Stromal cell of bone marrow (primary cell): ENCODE data around the gene LRP2BP.

ENCODE experiments used
- DNase-seq: peaks from one replicate; pipeline ENCODE4 v3.0.0-alpha.2; 2012; ENCODE audit warnings: low read depth

The LRP2BP gene

DNA sequence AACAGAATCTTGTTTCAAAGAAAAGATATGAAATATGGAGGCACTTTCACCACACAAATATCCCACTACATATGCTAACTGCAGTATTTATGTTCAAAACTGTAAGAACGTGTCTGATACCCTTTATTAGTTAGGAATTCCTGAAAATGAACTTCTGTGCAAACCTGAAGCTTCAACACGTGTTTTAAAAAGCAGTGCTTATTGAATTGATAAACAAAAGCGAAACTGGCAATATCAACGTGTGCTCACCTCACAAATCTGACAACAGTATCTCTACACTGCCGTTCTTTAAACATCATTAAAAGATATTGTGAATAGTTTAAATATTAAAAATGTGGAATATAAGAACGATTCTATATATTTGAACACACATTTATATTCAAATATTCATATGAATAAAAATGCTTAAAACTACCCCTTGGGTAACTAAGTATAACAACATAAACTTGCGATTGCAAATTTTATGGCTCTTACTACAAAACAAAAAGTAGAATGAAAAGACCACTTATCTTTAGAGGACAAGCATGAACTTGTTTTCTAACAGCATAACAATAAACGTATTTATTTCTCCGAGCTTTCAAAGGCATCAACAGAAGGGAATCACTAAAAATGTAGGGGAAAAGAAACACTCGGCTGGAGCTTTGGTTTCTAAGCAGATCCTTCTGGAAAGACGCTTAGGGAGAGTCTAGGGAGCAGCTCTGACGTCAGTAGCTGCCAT, at the start of gene LRP2BP:
Gene LRP2BP, minus strand, starts transcription at position 687 of the 718 bp plus-strand sequence. CDS start 17,738 bp downstream, outside the sequence.
- peak; percentile 90 for DNase-seq

DNA sequence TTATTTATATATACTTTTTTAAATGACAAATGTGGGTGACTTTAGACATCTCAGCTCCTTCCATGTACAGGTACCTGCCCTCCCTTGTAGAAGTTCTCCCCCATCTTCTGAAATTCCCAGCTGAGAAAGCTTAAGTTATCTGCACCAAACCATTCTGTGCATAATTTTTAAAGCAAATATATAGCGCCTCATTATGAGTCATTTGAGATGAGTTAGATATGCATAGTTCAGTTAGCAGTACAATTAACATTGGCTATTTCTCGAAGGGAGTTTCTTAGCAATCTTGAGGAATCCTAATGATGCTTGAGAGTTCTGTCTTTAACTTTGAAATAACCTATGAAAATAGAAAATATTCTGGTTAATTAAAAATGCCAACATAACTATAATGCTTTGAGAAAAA, 49.5 kb upstream of the LRP2BP start:
- no peak for DNase-seq

DNA sequence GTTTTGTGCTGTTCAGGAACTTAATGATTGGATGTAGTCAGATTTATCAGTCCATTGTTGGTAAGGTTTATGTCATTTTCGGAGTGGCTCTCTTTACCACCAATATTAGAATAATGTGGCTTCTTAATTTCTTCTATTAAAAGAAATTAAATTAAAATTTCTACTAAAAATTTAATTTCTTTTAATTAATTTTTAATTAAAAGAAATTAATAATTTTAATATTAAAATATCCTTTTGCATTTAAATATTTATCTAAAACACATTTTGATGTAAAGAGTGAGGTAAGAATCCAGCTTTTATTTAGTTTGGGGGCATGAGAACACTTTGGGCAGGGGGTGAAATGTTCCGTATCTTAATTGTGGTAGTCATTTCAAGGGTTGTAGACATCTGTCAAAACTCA, 45.8 kb upstream of the LRP2BP start:
- DNase-seq: no peak

DNA sequence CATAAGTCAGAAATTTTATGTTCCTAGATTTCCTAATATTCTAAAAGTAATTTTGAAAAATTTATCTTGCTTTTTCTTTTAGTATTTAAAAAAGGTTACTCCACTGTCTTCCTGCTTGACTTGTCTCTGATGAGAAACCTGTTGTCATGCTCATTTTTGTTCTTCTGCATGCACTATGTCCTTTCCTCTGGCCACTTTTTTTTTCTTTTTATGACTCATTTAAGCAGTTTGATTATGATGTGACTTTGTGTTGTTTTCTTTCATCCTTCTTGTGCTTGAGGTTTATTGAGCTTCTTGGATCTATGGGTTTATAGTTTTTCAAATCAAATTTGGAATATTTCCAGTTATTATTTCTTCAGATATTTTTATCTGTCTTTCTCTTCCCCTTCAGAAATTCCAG, 42.1 kb upstream of the LRP2BP start:
- DNase-seq: no peak

GRCh38 chr4:185435466-185435865, 39.7 kb upstream of the LRP2BP start:
- no peak for DNase-seq

- DNase-seq: no peak
Observed at GRCh38 chr4:185429660-185430059, 33.9 kb upstream of the LRP2BP start.

- no peak for DNase-seq
Observed at GRCh38 chr4:185426960-185427688, 31.4 kb upstream of the LRP2BP start.

- DNase-seq: peak; percentile 70
Observed at GRCh38 chr4:185425647-185426352, 30.1 kb upstream of the LRP2BP start, which contains the start of gene UFSP2. Gene UFSP2, minus strand, starts transcription at chr4:185425964. Its CDS starts 96 bp downstream, at chr4:185425868.

GRCh38 chr4:185424905-185425646, 29.4 kb upstream of the LRP2BP start:
- DNase-seq: peak; percentile 27

DNA sequence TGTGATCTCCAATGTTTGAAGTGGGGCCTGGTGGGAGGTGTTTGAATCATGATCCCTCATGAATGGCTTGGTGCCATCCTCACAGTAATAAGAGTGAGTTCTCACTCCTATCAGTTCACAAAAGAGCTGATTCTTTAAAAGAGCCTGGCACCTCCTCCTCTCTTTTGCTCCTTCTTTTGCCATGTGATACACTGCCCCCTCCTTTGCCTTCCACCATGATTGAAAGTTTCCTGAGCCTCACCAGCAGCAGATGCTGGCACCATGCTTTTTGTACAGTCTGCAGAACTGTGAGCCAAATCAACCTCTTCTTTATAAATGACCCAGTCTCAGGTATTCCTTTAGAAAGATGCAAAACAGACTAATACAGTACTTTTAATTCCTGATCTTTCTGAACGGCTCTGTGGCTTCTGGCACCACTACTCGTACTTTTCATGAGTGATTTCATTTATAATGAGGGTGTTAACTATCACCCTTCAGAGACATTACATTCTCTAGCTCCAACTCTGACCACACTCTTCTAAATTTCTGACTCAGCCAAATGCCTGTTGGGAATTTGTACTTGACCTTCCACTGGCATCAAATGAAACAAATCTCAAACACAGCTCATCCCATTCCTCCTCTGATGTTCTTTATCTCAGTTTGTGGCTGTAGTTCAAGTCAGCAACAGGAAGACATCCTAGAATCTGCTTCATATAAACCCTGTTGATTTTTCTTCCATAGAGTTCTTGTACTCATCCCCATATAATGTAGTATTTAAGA, 25.8 kb upstream of the LRP2BP start:
- DNase-seq: peak; percentile 51

- DNase-seq: no peak
Observed at GRCh38 chr4:185416955-185417354, 21.2 kb upstream of the LRP2BP start.

DNA sequence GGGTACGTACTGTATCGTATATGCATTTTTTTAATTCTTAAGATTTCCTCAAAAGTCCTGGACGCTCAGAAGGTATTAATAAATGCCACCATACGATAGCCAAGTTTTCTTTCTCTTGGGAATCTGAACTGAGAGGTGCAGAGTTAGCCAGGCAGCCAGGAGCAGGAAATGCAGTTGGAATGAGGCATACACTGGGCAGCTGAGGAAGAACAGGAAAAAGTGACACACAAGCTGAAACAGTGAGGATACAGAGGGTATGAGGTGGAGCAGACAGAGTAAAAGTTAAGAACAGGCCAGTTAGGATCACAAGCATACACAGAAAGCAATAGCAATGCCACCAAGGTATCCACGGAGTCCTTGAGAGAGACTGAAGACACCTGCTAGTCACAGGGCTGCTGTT, 16.7 kb upstream of the LRP2BP start:
- no peak for DNase-seq

DNA sequence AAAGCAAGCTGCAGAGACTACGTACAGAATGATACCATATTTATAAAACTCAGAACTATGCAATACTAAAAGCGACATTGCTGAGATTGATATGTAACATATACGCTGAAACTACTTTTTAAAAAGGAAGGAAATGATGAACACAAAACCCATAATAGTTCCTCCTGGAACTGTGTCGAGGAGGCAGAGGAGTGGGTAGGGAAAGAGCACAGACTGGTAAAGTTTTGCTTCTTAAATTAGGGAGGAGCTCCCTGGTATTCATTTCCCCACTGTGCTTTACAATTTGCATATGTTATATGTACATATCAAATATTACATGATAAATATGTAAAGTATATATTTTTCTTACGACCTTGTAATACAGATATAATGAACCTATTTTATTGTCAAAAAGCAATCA, 16.1 kb upstream of the LRP2BP start:
- DNase-seq: no peak

DNA sequence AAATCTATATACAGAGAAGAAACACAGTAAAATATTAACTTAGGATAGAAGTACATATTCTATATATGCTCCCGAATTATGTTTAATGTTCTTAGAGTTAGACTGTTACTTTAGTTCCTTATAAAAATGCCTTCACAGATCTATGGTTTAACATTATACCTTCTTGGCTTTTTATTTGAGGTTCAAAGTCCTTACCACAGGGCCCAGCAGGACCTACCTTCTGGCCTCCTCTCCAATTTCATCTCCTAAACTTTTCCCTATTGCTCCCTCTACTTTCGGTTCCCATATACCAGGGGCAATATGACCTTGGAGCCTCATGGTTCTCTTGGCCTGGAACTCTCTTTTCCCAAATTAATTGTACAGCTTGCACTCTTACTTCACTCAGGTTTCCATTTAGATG, 12.7 kb upstream of the LRP2BP start:
- DNase-seq: no peak

GRCh38 chr4:185405296-185405999, 9.7 kb upstream of the LRP2BP start:
- DNase-seq: no peak

- DNase-seq: no peak
Observed at GRCh38 chr4:185404031-185404430, 8.3 kb upstream of the LRP2BP start.

DNA sequence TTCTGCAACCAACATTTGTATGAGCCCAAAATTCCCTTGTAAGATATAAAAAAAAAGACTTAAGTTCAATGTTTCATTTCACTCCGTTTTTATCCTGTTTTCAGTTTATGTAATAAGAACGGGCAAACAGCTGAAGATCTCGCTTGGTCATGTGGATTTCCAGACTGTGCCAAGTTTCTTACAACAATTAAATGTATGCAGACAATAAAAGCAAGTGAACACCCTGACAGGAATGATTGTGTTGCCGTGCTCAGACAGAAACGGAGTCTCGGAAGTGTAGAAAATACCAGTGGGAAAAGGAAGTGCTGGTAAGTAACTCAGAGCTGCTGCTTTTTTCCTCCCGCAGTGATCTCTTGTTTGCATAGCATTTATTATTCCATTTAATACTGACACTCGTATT, 3.7 kb upstream of the LRP2BP start:
- DNase-seq: no peak

DNA sequence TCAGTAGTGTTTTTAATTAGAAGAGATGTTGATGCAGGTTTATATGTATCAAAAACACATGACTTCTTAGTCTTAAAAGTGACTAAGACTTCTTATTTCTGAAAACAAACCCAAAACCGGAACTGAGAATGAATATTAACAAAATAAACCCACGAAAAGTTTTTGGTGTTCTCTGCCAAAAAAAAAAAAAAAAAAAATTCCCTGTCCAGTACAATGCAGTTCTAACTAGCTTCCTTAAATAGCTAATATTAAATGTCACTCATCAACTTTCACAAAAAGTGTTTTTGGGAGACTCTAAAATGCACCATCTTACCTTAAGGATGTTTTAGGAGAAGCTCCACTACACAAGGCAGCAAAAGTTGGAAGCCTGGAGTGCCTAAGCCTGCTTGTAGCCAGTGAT, 2.9 kb upstream of the LRP2BP start:
- no peak for DNase-seq

- DNase-seq: no peak
Observed at GRCh38 chr4:185396724-185397385, 1.1 kb upstream of the LRP2BP start, which contains the start of gene ANKRD37. Gene ANKRD37, plus strand, starts transcription at chr4:185396841. Its CDS starts 83 bp downstream, at chr4:185396924.
